ENCODE data around the gene SHFL. TPM values are rescaled to one million over a fixed set of nuclear protein-coding genes. Genes with fewer than 3 reads are reported as not detected.

SHFL gene
- total RNA-seq, 1 experiment from 2014 or later, result 21.1 TPM

- no peak overlapping the region for H3K9ac ChIP-seq (ENCODE audit: extremely low read depth, insufficient read length, low read length)
Measured at GRCh38 chr19:10139952-10140351, 53.8 kb downstream of the SHFL start.

More at GRCh38 chr19:10139952-10140351, 53.8 kb downstream of the SHFL start:
- no CpG with 5 or more reads among the region's 23 CpGs for WGBS (ENCODE audit: extremely low coverage, insufficient read length, low lambda C conversion rate)
- Histone ChIP-seq H4K5ac (ENCODE audit: insufficient read length, low read depth, low read length) (no peak overlapping the region), H2BK120ac (ENCODE audit: low read depth, low read length, poor library complexity, severe bottlenecking) (no peak overlapping the region), H3K18ac (ENCODE audit: insufficient read length, low read depth, low read length) (no peak overlapping the region), H3K79me2 (ENCODE audit: insufficient read depth, low read length) (0 out of 2 replicates have a peak, but pooled peaks cover 2% of the 10 kb centered on the region), H3K4me2 (ENCODE audit: insufficient read depth, insufficient read length, low read length) (no peak overlapping the region), H3K4ac (ENCODE audit: low read depth, low read length) (no peak overlapping the region), H4K8ac (replicated peaks; ENCODE audit: insufficient read length, low read depth, low read length) (no peak overlapping the region), H3K27me3 (ENCODE audit: insufficient read depth, low read length) (no peaks in the 10 kb centered on the region), H3K4me1 (ENCODE audit: insufficient read depth, low read length) (no peaks in the 10 kb centered on the region), H3K79me1 (ENCODE audit: insufficient read depth, low read depth, low read length, poor library complexity, severe bottlenecking) (no peaks in the 10 kb centered on the region), H2BK15ac (ENCODE audit: low read depth, low read length) (no peak overlapping the region), H3T11ph (ENCODE audit: low read length) (no peak overlapping the region), H3K23ac (ENCODE audit: insufficient read length, low read depth, low read length) (no peak overlapping the region), H3K56ac (ENCODE audit: insufficient read length, low read depth, low read length) (no peak overlapping the region), H2BK20ac (ENCODE audit: low read depth, low read length, poor library complexity, severe bottlenecking) (no peak overlapping the region), H3K9me3 (ENCODE audit: control insufficient read depth, low read depth, low read length) (no peaks in the 10 kb centered on the region), H2AK5ac (ENCODE audit: insufficient read length, low read length) (no peak overlapping the region), H4K91ac (ENCODE audit: insufficient read length, low read depth, low read length) (no peak overlapping the region), H2BK5ac (ENCODE audit: insufficient read length, low read length) (no peak overlapping the region), H4K20me1 (ENCODE audit: control insufficient read depth, insufficient read depth, insufficient read length) (no peaks in the 10 kb centered on the region), H3K14ac (ENCODE audit: insufficient read depth, low read length) (no peak overlapping the region), H2AFZ (ENCODE audit: low read length) (no peak overlapping the region), H3K23me2 (ENCODE audit: insufficient read length, low read depth, low read length, poor library complexity, severe bottlenecking) (no peaks in the 10 kb centered on the region), H3K27ac (ENCODE audit: insufficient read length, low read depth, low read length) (no peak overlapping the region), H2BK12ac (ENCODE audit: insufficient read length, low read depth, low read length) (no peak overlapping the region)
- H3K9me3 Mint-ChIP-seq, result no peaks in the 10 kb centered on the region
- TF ChIP-seq CTCF (conservative IDR thresholded peaks at IDR 0.05), result no peak
- peaks cover 37 to 98% (median 79%) of the 10 kb centered on the region in 3 experiments; a peak in 6 of 7 replicates for H3K36me3 Mint-ChIP-seq (ENCODE audit: insufficient read depth in 1 of 3, low read depth in 3 of 3)
- H3K27ac Mint-ChIP-seq, result no peak overlapping the region
- no peaks in the 10 kb centered on the region for H3K4me1 Mint-ChIP-seq
- no peak overlapping the region for H3K4me3 Mint-ChIP-seq
- DNase-seq, result no peak
- no peaks in the 10 kb centered on the region; the same call in 1 of the 2 replicates for H3K27me3 Mint-ChIP-seq (ENCODE audit: low read depth)

Data from H9 (cell line).